Measurements from ENCODE around the gene MUC13.

DNA sequence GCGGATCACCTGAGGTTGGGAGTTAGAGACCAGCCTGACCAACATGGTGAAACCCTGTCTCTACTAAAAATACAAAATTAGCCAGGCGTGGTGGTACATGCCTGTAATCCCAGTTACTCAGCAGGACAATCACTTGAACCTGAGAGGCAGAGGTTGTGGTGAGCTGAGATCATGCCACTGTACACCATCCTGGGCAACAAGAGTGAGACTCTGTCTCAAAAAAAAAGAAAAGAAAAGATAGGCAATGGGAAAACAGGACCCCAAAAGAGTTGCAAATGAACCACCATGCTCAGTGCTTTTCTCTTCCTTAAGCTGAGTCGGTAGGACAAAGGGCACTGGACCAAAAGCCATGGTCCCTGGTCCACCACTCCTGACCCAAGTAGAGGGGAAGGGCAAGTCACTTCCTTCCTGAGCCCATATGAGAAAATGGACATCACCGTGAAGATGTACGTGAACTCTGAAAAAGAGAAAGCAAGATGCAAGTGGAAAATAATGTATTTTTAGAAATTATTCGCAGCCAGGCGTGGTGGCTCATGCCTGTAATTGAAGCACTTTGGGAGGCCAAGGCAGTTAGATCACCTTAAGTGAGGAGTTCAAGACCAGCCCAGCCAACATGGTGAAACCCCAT lies 50.0 kb downstream of the MUC13 start:
- TF ChIP-seq, protein P1, sequence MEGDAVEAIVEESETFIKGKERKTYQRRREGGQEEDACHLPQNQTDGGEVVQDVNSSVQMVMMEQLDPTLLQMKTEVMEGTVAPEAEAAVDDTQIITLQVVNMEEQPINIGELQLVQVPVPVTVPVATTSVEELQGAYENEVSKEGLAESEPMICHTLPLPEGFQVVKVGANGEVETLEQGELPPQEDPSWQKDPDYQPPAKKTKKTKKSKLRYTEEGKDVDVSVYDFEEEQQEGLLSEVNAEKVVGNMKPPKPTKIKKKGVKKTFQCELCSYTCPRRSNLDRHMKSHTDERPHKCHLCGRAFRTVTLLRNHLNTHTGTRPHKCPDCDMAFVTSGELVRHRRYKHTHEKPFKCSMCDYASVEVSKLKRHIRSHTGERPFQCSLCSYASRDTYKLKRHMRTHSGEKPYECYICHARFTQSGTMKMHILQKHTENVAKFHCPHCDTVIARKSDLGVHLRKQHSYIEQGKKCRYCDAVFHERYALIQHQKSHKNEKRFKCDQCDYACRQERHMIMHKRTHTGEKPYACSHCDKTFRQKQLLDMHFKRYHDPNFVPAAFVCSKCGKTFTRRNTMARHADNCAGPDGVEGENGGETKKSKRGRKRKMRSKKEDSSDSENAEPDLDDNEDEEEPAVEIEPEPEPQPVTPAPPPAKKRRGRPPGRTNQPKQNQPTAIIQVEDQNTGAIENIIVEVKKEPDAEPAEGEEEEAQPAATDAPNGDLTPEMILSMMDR (IDR thresholded peaks at IDR 0.05), result no peak
- no peak for TF ChIP-seq ZFX (IDR thresholded peaks at IDR 0.05; ENCODE audit: borderline replicate concordance)
